AG09319 (cell line): ENCODE data around the gene POU6F2.

Experiments
- DNase-seq: peaks from one replicate; pipeline ENCODE4 v3.0.0-alpha.2; 2010; ENCODE audit warnings: low read depth; ENCODE audit errors: extremely low read depth
- TF ChIP-seq, protein P1 (sequence below): IDR thresholded peaks from 2 replicates; pipeline ENCODE4 v1.5.1; 2011; ENCODE audit warnings: low read depth, mild to moderate bottlenecking, inconsistent platforms, low read length, moderate library complexity

The POU6F2 gene

DNA sequence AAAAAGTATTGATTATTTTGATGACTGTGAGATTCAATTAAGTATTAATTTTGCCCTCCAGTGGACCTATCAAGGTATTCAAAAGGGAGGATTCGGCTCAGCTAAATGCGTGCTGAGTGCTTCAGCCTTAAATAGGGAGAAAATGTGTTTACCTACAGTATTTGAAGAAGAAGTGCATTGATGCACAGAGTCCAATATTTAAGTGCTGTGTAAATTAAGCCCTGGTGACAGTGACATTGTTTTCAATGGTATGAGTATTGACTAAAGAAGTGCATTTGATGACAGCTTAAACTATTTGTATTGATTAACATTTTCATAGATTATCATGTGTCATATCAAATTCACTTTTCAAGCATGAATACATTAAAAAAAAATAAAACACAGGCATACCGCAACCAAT, 106.6 kb downstream of the POU6F2 start:
- DNase-seq: no peak
- TF ChIP-seq, protein P1, sequence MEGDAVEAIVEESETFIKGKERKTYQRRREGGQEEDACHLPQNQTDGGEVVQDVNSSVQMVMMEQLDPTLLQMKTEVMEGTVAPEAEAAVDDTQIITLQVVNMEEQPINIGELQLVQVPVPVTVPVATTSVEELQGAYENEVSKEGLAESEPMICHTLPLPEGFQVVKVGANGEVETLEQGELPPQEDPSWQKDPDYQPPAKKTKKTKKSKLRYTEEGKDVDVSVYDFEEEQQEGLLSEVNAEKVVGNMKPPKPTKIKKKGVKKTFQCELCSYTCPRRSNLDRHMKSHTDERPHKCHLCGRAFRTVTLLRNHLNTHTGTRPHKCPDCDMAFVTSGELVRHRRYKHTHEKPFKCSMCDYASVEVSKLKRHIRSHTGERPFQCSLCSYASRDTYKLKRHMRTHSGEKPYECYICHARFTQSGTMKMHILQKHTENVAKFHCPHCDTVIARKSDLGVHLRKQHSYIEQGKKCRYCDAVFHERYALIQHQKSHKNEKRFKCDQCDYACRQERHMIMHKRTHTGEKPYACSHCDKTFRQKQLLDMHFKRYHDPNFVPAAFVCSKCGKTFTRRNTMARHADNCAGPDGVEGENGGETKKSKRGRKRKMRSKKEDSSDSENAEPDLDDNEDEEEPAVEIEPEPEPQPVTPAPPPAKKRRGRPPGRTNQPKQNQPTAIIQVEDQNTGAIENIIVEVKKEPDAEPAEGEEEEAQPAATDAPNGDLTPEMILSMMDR: no peak

DNA sequence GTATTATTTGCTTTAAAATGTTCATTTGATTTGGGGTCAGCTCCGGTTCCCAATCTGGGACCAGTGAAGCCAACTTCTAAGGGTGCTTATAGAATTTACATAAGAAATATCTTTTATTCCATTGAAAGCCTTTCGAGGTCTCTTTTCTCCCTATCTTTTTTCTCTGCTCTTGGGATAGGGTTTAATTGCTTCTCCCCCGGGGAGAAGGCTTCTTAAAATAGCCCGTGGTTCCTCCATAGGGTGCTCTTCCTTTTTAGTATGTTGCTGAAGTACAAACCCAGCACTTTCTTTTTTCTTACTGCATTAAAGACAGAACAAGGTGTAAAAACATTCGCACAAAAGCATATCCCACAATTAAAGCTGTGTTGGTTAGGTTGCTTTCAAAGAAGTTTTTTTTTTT, 107.5 kb downstream of the POU6F2 start:
- no peak for DNase-seq
- TF ChIP-seq, protein P1: no peak

DNA sequence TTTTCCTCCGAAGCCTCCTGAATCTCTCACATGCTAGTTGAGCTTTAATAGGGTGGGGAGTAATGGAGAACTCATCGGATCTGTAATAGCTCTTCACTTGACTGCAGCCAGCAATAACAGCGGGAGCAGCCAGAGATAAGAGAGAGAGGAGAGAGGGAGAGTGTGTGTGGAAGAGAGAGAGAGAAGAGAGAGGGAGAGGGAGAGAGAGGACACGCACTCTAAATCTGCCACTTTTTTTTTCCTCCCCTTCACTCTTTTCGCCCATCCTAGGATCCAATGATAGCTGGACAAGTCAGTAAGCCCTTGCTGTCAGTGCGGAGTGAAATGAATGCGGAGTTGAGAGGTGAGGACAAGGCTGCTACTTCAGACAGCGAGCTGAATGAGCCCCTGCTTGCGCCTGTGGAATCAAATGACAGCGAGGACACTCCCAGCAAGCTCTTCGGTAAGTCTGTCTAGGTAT, 107.9 kb downstream of the POU6F2 start:
- DNase-seq: no peak

DNA sequence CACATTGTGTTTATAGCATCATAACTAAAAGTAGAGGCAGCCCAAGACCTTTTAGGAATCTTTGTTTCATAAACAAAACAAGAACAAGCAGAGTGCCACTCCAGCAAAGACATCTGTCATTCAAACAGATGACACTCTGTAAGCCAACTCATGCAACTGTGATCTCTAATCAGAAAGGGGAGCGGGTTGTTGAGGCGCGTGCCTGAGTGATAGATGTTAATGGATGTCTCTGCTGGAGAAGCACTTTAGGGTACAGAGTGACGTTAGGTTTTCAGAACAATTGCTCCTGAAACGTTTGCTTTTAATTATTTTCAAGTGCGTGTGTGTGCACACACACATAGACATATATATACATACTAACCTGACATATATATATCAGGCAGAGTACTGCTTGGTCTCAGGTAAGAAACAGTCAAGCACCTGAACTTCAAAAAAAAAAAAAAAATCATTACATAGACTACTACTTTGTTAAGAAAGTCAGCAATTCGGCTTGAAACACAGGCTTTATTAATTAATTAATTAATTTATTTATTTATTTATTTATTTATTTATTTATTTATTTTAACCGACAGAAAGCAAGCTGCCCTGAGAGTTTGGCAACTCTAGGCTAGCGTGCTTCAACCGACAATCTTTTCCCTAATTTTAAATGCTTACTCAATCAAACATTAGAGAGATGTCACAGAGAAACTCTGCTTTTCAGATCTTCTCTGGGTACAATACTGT, 109.1 kb downstream of the POU6F2 start:
- TF ChIP-seq, protein P1: no peak
- DNase-seq: no peak

More for the DNA sequence above, 107.9 kb downstream of the POU6F2 start:
- TF ChIP-seq, protein P1: no peak

DNA sequence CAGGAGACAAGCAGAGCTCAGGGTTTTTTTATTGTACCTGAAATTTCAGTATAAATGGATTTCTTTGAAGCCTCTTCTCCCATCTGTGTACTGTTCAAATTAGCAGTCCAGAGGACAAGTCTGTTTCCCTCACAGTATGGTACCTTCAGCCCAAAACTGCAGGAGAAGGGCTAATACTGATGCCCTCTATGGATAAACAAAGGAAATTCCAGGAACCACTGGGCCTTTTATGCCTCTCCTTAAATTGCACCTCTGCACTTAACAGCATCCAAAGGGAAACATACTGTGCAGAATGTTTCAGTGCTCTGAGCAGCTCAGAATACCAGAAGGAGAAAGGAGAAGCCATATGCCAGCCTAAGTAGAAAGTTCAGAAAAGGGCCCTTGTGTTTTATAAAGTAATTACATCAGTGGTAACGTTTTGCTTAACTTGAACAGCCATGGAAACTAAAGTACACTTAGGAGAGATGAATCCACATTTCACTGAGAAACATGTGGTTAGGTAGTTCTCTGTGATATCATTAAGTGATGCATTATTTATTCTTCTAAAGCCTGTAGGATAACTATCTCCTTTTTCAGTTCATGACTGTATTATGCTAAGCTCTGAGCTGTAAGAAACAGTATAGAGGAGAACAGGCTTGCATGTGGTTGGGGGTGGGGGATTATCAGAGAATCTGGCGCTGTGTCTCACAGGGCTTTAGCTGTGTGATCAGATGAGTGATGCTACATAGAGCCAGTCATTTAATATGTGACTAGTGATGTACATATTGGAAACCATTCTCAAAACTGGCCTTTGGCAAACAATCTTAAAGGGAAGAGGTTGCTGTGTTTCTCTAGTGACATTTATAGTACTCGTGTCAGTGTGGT, 111.3 kb downstream of the POU6F2 start:
- TF ChIP-seq, protein P1: no peak
- no peak for DNase-seq

DNA sequence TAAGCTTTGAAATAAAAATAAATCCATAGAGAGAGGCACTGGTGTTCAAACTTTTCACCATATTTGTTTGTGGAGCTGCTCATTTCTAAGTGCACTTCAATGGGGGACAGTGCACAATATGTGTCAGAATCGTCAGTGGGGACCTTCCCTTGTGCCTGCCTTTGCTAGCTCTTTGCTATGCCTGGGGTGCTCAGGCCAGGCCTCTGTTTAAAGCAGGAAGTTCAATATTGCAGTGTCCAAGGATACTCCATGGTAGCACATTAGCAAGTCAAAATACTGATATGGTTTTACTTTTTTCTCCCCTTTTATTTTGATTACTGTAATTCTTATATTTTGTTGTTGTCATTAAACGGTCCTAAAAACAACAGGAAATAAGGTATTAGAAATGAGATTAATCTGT, 113.4 kb downstream of the POU6F2 start:
- TF ChIP-seq, protein P1: no peak
- no peak for DNase-seq

DNA sequence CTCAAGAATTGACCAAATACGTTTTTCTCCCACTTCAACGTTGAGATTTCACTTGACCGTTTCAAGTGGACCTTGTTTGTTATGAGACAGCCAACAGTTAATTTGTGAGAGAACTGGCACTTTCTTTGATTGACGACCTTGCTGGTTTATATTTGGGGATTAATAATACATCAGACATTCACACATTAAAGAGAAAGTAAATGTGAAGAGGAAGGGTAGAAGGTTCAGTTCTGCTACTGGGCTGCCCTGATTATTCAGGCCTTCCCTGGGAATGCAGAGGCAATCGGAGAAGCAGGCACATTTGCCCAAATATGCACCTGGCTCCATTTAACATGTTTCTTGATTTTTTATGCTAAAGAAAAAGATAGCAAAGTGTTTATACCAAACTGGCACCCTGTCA, 114.1 kb downstream of the POU6F2 start:
- DNase-seq: no peak
- TF ChIP-seq, protein P1: no peak
